GM21381 (cell line): ENCODE data around the gene RYR2.

ENCODE experiments used
- ATAC-seq: cut with Tn5 transposase; IDR thresholded peaks from one replicate; pipeline ENCODE4 v1.9.1; 2021; ENCODE audit warnings: mild to moderate bottlenecking, moderate library complexity; ENCODE audit not compliant: unreplicated experiment

RYR2 gene

DNA sequence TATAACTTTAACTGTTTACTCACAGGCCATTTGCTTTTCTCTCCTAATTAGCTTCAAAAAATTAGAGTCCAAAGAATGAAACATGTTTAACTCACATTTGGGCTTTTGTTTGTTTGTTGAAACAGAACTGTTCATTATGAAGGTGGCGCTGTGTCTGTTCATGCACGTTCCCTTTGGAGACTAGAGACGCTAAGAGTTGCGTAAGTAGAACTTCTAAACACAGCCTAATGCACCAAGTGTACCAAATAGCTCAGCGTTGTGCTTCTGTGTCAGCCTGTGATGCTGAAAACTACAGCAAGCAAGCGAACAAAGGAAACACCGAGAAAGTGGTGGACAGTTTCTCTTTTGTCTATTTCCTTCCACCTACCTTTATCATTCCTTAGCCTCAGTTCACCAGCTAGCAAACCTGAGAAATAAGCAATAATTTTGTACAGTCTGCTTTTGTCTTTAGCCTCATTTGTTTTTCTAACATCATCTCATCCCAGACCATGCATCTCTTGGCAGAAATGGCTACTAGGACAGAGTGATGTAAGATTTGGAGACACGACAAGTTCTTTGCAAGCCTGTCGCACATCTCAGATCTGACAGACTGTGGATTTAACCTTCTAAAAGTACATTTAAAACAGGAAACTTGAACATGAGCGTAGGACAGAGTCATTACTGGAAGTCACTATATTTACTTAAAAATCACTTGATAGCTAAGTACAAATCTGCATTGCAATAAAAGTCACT lies 375.1 kb downstream of the RYR2 start:
- ATAC-seq, result no peak

DNA sequence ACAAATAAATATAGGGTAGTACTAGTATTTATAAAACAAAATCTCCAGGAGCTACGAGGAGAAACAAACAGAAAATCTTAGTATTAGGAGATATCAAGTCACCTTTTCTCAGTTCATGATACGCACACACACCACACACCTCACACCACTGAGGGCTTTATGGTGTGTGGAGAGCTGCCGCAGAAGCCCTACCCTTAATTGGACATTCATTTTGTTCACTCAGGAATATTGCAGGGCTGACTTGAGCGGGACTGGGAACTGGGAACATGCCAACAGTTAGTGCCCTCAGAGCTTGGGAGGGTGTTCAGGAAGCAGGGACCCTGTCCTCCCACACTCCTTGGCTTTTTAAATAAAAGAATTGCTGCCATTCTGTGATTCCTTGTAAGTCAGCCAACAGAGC lies 386.8 kb downstream of the RYR2 start:
- no peak for ATAC-seq

DNA sequence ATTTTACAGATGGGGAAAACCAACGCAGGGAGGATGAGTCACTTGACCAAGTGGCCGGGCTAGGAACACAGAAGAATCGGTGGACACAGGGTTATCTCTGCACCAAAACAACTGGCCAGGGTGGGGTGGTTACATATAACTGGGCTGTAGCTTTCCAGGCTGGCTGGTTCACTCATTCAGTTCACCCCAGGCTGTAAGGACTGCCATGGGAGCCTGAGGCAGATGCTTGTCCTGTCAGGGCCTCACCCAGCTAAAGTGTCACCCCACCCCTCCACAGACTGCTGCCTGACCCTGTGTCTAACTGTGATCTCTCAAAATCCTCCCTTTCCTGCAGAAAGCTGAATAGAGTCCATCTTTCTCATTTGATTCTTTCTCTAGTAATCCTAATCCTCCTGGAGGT lies 387.3 kb downstream of the RYR2 start:
- ATAC-seq, result no peak

DNA sequence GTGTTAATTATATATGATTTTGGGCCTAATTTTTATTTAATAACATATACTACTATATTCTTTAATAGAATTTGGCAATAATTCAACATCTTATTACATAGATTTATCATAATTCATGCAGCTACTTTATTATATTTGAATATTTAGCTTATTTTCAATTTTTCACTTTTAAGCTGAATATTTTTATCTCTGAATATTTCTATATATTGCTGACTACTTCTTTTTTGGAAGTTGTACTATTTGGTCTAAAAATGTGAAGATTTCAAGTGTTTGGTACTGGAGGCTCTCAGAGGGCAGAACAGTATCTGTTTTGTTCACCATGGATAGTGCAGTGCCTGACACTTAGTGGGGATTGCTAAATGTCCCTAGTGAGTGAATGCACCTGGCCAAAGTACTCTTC lies 389.5 kb downstream of the RYR2 start:
- ATAC-seq, result no peak

DNA sequence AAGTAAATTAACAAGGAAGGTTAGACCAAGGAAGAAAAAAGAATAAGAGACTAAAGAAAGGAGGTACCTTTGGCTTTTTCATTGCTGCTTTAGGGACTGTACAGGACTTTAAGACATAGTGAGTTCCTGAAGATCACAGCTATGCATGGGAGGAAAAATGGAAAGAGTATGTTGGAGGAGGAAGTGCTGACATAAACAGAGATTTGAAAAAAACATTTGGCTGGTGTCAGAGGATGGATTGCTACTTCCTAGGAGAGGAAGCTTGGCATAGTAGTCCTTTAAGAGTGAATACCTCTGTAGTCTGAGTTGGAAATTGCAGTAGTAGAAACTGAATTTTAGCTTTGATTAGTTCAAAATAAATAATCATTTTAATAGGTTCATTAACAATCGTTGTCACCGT lies 398.4 kb downstream of the RYR2 start:
- no peak for ATAC-seq

DNA sequence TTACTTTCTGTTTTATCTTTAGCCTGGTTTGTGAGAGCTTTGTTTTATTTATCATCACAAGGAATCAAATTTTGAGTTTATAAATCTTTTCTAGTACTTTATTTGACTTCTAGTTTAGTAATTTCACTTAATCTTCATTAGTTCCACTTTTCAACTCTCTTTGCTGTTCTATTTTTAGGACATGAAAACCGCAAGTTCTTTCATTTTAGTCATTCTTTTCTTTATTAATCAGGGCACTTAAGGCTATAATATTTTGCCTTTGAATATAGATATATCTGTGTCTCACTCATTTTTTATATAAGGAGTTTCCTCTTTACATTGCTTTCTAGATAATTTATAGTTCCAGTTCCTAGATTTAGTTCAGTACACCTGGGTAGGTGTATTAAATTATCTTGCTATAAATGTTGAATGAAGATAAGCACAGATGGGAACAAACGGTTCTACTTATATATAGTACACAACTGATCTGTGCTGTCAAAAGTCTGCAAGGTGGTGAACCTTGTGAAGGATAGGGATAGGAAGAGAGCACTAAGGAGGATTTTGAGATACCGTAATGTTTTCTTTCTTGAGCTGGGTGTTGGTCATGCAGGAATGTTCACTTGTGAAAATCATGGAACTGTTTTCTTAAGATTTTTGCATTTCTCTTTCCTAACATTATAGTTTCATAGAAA lies 402.3 kb downstream of the RYR2 start:
- ATAC-seq, result no peak

DNA sequence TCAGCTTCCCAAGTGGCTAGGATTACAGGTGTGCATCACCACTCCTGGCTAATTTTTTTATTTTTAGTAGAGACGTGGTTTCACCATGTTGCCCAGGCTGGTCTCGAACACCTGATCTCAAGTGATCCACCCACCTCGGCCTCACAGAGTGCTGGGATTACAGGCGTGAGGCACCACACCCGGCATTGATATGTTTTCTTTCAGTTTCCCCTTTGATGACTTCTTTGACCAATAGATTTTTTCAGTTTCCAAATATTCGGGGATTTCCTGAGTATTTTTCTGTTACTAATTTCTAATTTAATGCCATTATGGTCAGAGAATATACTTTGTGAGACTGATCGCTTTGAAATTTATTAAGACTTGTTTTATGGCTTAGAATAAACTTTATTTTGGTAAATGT lies 406.1 kb downstream of the RYR2 start:
- ATAC-seq, result no peak

DNA sequence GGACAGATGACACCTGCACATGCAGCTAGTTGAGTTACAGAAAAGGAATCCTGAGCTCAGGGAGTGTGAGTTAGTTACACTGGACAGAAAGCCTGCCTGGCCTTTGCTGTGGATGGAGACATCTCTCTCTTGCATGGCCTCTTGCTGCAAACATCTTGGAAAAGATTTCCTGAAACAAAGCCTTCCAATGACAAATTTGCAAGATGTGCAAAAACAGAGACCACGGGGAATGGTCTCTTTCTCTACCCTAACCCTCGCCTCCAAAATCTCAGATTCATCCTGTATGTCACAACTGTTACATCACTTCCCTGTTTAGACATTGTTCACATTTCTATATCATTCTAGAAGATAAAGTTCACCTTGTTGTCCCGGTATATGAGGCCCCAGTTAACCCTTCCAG lies 415.6 kb downstream of the RYR2 start:
- no peak for ATAC-seq

DNA sequence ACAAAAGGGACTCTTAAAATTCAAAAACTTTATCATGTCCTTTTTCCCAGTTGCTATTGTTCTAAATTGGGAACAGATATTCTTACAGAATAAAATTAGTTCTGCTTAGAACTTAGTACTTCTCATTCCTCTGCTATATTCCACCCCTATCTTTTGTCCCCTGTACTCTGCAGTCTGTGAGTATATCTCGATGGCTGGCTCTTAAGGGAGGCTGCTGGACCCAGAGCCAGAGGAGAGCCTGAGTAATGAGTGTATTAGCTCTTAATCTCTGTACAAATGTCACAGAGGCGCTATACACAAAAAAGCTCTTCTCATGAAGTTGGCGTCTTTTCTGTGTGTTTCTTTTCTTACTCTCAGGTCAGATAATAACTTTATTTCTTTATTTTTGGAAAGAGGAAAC lies 425.3 kb downstream of the RYR2 start:
- no peak for ATAC-seq

DNA sequence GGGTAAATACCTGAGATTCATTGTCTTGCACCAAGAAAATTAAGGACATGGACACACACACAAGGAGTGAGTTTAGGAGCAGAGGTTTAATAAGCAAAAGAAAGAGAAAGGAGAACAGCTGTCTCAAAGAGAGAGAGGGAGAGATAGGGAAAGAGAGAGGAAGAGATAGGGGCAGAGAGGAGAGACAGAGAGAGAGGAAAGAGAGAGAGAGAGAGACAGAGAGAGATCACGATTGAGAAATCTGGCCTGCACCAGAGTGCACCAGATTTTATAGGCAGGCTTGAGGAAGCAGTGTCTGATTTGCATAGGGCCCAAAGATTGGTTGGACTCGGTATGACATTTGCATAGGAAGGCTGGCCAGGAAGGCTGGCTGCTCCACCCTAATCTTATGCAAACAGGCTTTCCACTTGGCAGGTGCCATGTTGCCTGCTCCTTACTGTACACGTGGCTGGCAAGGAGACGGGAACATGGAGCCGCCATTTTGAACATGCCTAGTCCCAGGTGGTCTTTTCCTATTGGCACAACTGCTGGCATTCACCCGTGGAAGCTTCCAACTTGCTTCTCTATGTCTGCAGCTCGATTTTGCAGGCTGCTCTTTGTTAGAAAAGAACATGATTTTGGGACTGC lies 428.8 kb downstream of the RYR2 start:
- ATAC-seq, result no peak

DNA sequence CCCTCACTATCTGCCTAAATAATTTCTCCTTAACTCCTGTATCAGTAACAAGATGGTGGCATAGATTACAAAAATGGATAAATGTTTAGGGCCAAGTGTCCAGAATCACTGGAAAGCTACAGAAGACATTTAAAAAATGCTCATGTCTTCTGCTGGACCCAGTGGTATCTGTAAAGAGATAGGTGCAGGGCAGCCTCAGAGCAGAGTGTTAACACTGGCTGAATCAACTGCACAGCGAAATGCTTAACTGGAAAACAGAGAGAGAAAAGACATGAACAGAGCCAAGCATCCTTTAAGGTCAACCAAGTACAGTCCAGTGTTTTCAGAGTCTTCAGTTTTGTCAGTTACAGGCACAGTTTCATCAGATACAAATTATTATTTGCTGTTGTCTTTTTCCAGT lies 429.4 kb downstream of the RYR2 start:
- ATAC-seq, result no peak

DNA sequence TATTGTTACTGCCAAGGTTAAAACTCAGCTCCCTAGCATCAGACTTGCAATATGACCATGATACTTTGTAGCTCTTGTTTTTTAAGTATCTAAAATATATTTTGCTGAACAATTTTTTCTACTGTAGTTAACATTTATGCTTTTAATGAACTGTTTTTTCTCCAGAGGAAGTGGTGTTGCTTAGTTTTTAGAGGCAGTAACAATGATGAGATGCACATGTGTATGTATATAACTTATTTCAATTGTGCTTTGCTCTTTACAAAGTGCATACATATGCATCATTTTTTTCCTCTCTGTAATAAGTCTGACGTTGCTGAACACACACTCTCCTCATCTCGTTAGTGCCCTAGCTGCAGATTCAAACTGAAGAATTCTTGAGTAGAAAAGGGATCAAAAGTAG lies 430.0 kb downstream of the RYR2 start:
- no peak for ATAC-seq

DNA sequence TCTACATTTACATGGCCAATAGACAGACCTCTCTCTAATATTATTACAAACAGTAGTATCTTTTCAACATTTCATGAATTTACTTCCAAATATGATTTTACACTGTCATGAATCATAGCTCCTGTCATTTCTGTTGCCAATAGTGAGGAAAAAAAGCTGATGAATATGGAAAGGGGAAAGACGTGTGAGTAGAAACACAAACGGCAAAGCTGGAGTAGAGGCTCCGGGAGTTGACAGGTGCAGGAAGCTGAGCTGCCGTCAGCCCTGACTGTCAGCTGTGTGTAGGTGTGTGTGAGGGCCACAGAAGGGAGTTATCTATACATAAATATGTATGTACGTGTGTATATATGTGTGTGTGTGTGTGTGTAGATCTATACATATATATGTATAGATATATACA lies 431.9 kb downstream of the RYR2 start:
- ATAC-seq, result no peak

DNA sequence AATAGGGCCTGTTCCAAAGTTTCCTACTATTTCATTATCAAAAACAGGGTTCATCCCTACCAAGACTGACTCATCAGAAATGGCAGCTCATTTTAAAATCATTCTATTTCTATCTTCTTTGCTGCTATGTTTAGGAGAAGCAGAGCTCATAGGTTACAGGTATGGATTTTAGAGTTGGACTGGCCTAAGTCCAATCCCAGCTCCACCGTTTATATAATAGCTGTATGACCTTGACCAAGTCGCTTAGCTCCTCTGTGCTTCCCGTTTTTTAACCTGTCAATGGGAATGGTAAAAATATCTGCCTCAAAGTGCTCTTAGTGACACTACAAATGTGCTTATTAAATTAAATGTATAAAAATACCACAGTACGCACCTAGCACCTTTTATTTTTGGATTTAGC lies 436.1 kb downstream of the RYR2 start:
- no peak for ATAC-seq

DNA sequence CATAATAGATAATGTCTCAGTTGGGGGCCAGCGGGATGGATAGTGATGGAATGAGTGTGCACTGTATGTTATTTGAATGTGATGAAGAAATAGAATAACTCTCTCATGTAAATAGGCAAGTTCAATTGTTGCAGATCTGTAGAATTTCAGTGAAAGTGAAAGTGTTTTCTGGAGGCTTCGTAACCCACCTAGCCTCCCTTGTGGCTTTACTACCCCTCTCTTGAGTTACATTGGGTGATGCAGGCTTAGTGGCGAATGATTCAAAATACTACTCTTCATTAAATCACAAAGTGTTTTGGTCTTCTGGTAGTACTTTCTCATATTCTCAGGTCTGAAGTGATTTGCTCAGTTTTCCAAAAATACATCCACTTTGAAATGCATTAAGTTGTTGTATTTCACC lies 436.9 kb downstream of the RYR2 start:
- ATAC-seq, result no peak

DNA sequence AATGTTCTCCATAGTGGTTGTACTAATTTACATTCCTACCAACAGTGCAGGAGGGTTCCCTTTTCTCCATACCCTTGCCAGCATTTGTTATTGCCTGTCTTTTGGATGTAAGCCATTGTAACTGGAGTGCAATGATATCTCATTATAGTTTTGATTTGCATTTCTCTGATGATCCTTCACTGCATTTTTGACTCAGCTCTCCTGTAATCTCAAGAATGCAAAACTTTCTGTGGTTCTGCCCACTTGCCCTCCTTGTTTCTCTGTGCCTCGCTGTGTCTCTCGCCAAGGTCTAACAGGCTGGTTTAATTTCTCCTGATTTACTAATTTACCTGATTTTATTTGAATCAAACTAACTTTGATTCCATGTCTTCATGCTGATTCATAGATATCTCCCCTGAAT lies 440.8 kb downstream of the RYR2 start:
- ATAC-seq, result no peak

DNA sequence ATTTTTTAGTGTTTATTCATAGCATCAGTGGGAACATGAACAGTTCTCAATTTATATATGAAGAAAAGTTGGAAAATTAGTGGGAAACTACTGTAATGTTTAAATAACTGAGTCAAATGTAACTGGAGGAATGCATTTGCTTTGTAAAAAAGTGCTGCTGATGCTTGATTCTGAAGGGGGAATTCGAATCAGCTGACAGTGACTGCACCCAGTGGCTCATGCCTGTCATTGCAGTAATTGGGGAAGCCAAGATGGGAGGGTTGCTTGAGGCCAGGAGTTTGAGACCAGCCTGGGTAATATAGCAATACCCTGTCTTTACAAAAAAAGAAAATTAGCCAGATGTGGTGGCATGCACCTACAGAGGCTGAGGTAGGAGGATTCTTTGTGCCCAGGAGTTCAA lies 450.4 kb downstream of the RYR2 start:
- ATAC-seq, result no peak

DNA sequence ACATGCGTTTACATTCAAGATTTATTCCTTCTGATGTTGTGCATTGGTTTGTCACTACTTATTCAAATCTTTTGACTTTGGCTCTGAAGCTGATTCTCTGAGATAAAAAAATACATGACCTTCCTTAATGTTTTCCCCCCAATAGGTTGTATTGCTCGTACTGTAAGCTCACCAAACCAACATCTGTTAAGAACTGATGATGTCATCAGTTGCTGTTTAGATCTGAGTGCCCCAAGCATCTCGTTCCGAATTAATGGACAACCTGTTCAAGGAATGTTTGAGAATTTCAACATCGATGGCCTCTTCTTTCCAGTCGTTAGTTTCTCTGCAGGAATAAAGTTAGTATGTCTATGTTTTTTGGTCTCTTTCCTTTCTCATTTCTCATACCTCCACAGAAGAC lies 458.6 kb downstream of the RYR2 start:
- ATAC-seq, result no peak

DNA sequence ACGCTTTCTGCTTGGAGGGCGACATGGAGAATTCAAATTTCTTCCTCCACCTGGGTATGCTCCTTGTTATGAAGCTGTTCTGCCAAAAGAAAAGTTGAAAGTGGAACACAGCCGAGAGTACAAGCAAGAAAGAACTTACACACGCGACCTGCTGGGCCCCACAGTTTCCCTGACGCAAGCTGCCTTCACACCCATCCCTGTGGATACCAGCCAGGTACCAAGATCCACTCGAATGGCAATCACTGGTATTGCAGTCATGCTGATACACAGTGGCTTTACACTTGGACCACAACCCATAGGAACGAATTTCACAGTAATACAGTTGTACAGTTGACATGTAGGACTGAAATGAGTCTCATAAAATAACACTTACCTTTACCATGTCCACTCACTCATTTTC lies 461.3 kb downstream of the RYR2 start:
- ATAC-seq, result no peak

DNA sequence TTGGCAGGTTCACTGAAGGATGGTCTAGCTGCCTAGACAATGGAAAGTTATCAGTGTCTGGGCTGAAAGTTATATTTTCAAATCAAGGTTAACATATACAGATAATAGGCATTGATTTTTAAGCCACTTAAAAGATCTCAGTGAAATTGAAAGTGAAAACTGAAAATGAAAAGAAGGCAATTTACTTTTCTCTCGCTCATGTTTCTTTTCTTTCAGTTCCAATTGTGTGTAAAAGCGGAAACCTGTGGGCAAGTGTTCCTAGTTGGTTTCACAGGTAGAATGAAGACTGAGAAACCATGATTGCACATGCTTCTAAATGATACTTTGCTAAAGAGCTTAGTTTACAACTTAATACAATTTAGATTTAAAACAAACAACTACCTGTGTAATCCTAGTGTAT lies 465.0 kb downstream of the RYR2 start:
- ATAC-seq, result peak; percentile 96

DNA sequence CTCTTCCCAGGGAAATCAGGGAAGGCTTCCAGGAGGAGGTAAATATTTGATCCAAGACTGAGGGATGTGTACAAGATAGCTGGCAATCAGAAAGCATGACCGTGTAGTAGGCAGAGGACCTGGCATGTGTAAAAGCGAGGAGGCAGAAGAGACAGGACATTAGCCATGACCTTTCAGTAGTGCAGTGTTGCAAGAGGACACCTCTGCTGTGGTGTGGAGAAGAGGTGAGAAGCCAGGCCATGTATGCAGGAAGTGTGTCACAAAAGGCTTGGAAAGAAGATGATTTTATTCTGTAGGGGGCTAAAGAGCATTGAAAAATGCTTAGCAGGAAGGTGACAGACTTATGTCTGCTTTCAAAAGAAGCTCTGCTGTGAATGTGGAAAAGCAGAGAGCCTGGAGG lies 467.8 kb downstream of the RYR2 start:
- no peak for ATAC-seq

DNA sequence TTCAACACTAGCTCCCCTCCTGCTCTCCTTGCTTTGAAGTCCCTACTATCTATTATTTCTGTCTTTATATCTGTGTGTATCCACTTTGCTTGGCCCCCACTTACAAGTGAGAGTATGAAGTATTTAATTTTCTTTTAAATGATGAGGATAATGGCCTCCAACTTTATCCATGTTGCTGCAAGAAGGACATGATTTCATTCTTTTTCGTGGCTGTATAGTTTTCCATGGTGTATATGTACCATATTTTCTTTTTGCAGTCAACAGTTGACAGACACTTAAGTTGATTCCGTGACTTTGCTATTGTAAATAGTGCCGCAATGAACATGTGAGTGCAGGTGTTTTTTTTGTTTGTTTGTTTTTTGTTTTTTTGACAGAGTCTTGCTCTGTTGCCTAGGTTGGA lies 483.1 kb downstream of the RYR2 start:
- ATAC-seq, result no peak
